Stomach smooth muscle (tissue), 2 donors: ENCODE results near the gene KCNH4.

Experiments used
- H3K27ac ChIP-seq: one replicate; pipeline ENCODE4 v1.7.0; 2013; ENCODE audit warnings: mild to moderate bottlenecking, low read length, inconsistent platforms
- H3K27me3 ChIP-seq, 2 donors: one replicate each; pipeline ENCODE4 v1.7.0; 2013; ENCODE audit warnings: low read length in 2 of 2; ENCODE audit not compliant: insufficient read depth in 2 of 2, control insufficient read depth in 1 of 2
- H3K36me3 ChIP-seq, 2 donors: one replicate each; pipeline ENCODE4 v1.7.0; 2013; ENCODE audit warnings: low read length in 2 of 2; ENCODE audit not compliant: control insufficient read depth in 2 of 2, insufficient read depth in 2 of 2
- H3K4me1 ChIP-seq: one replicate; pipeline ENCODE4 v1.7.0; 2013; ENCODE audit warnings: low read length; ENCODE audit not compliant: control insufficient read depth, insufficient read depth
- H3K4me3 ChIP-seq, 2 donors: one replicate each; pipeline ENCODE4 v1.7.0; 2013; ENCODE audit warnings: low read length in 2 of 2
- H3K9ac ChIP-seq, 2 donors: one replicate each; pipeline ENCODE4 v1.7.0; 2013; ENCODE audit warnings: low read length in 2 of 2, mild to moderate bottlenecking in 1 of 2
- H3K9me3 ChIP-seq, 2 donors: one replicate each; pipeline ENCODE4 v1.7.0; 2013; ENCODE audit warnings: low read length in 2 of 2; ENCODE audit not compliant: control insufficient read depth in 2 of 2
- donor health status: healthy.
- donor health status: Pancreatic carcinoma.

Gene KCNH4

GRCh38 chr17:42174126-42174783 lies 6.7 kb downstream of the KCNH4 start:
- no peaks in the 10 kb centered on the region for H3K4me1 ChIP-seq
- no peak overlapping the region for H3K27ac ChIP-seq
- no peak overlapping the region for H3K4me3 ChIP-seq
- no peaks in the 10 kb centered on the region for H3K36me3 ChIP-seq
- H3K9me3 ChIP-seq = no peaks in the 10 kb centered on the region
- no peak overlapping the region for H3K9ac ChIP-seq
- peaks cover 0 to 4% of the 10 kb centered on the region in 2 donors for H3K27me3 ChIP-seq

GRCh38 chr17:42171831-42172230 lies 9.1 kb downstream of the KCNH4 start:
- H3K9ac ChIP-seq = no peak overlapping the region
- no peaks in the 10 kb centered on the region for H3K36me3 ChIP-seq
- no peak overlapping the region for H3K4me3 ChIP-seq
- no peaks in the 10 kb centered on the region for H3K9me3 ChIP-seq
- H3K27me3 ChIP-seq = peaks cover 0 to 2% of the 10 kb centered on the region in 2 donors
- H3K27ac ChIP-seq = no peak overlapping the region
- no peaks in the 10 kb centered on the region for H3K4me1 ChIP-seq

- Histone ChIP-seq H3K27ac (no peak overlapping the region), H3K36me3 (no peaks in the 10 kb centered on the region), H3K4me3 (no peak overlapping the region), H3K9ac (no peak overlapping the region), H3K27me3 (peaks cover 0 to 2% of the 10 kb centered on the region in 2 donors), H3K4me1 (no peaks in the 10 kb centered on the region), H3K9me3 (no peaks in the 10 kb centered on the region)
These were observed 11.6 kb downstream of the KCNH4 start for GRCh38 chr17:42169351-42169750.

- Histone ChIP-seq H3K4me1 (no peaks in the 10 kb centered on the region), H3K9ac (no peak overlapping the region), H3K9me3 (no peaks in the 10 kb centered on the region), H3K27me3 (peaks cover 0 to 2% of the 10 kb centered on the region in 2 donors), H3K27ac (no peak overlapping the region), H3K36me3 (no peaks in the 10 kb centered on the region), H3K4me3 (no peak overlapping the region)
These were observed 13.1 kb downstream of the KCNH4 start for GRCh38 chr17:42167807-42168206.

- Histone ChIP-seq H3K27me3 (peaks cover 0 to 2% of the 10 kb centered on the region in 2 donors), H3K36me3 (no peaks in the 10 kb centered on the region), H3K27ac (no peak overlapping the region), H3K9ac (no peak overlapping the region), H3K4me3 (no peak overlapping the region), H3K4me1 (no peaks in the 10 kb centered on the region), H3K9me3 (no peaks in the 10 kb centered on the region)
These were observed 14.7 kb downstream of the KCNH4 start for GRCh38 chr17:42166196-42166763.

- Histone ChIP-seq H3K27ac (no peak overlapping the region), H3K4me1 (no peaks in the 10 kb centered on the region), H3K27me3 (no peaks in the 10 kb centered on the region), H3K36me3 (no peaks in the 10 kb centered on the region), H3K9ac (no peak overlapping the region), H3K4me3 (no peak overlapping the region), H3K9me3 (no peaks in the 10 kb centered on the region)
These were observed 15.2 kb downstream of the KCNH4 start for GRCh38 chr17:42165751-42166150.

- Histone ChIP-seq H3K27ac (no peak overlapping the region), H3K4me1 (no peaks in the 10 kb centered on the region), H3K27me3 (no peaks in the 10 kb centered on the region), H3K9ac (no peak overlapping the region), H3K36me3 (no peaks in the 10 kb centered on the region), H3K9me3 (no peaks in the 10 kb centered on the region), H3K4me3 (no peak overlapping the region)
These were observed 17.1 kb downstream of the KCNH4 start for GRCh38 chr17:42163696-42164407.

GRCh38 chr17:42163113-42163512 lies 17.8 kb downstream of the KCNH4 start:
- no peak overlapping the region for H3K27ac ChIP-seq
- H3K9me3 ChIP-seq = no peaks in the 10 kb centered on the region
- H3K27me3 ChIP-seq = no peaks in the 10 kb centered on the region
- no peaks in the 10 kb centered on the region for H3K36me3 ChIP-seq
- no peak overlapping the region for H3K4me3 ChIP-seq
- no peaks in the 10 kb centered on the region for H3K4me1 ChIP-seq
- no peak overlapping the region for H3K9ac ChIP-seq

GRCh38 chr17:42160531-42160910 lies 20.4 kb downstream of the KCNH4 start:
- H3K9ac ChIP-seq = no peak overlapping the region
- H3K9me3 ChIP-seq = peaks cover 0 to 6% of the 10 kb centered on the region in 2 donors
- H3K27ac ChIP-seq = no peak overlapping the region
- H3K36me3 ChIP-seq = no peaks in the 10 kb centered on the region
- no peak overlapping the region for H3K4me3 ChIP-seq
- H3K4me1 ChIP-seq = peaks cover under 1% of the 10 kb centered on the region
- H3K27me3 ChIP-seq = no peaks in the 10 kb centered on the region

GRCh38 chr17:42159796-42160530 lies 21.0 kb downstream of the KCNH4 start:
- H3K4me1 ChIP-seq = peaks cover 4% of the 10 kb centered on the region
- peaks cover 0 to 8% of the 10 kb centered on the region in 2 donors for H3K9me3 ChIP-seq
- H3K9ac ChIP-seq = no peak overlapping the region
- no peaks in the 10 kb centered on the region for H3K27me3 ChIP-seq
- no peak overlapping the region for H3K27ac ChIP-seq
- no peaks in the 10 kb centered on the region for H3K36me3 ChIP-seq
- H3K4me3 ChIP-seq = no peak overlapping the region
